Gastroesophageal sphincter (tissue), 3 donors: ENCODE results near the gene BEST4.
"Not testable (repeated sequence)": the region's sequence is repeated elsewhere in the genome, so short reads cannot be mapped to it uniquely, and the experiment has no call there.

ENCODE experiments used
- CTCF ChIP-seq, 4 experiments: fragments of 200-600 bp in 2 of 4; fragments of 450-650 bp in 2 of 4; sonication (generic) in 1 of 4; IDR thresholded peaks; one replicate each; pipeline ENCODE4 v1.5.1; 2017 to 2019; ENCODE audit warnings: antibody characterized with exemption in 4 of 4, mild to moderate bottlenecking in 2 of 4, moderate library complexity in 2 of 4
- EP300 ChIP-seq: sonication (generic); formaldehyde crosslinking; IDR thresholded peaks from one replicate; pipeline ENCODE4 v1.6.1; 2017; ENCODE audit warnings: antibody characterized with exemption, mild to moderate bottlenecking
- POLR2A ChIP-seq, 2 donors: fragments of 450-650 bp; IDR thresholded peaks; one replicate each; pipeline ENCODE4 v1.6.1; 2017; ENCODE audit warnings: antibody characterized with exemption in 2 of 2, mild to moderate bottlenecking in 2 of 2, moderate library complexity in 1 of 2

GRCh38 chr1:44797886-44798285, 9.9 kb upstream of the BEST4 start:
- TF ChIP-seq CTCF (IDR thresholded peaks at IDR 0.05); EP300; POLR2A (IDR thresholded peaks at IDR 0.05): not testable (repeated sequence)
